ENCODE data around the gene ERBB4. TPM values are rescaled to one million over a fixed set of nuclear protein-coding genes. Genes with fewer than 3 reads are reported as not detected.

Gene ERBB4
- total RNA-seq, 4 donors from 2014 or later = 0.09 to 0.67 TPM; not detected in 2

DNA sequence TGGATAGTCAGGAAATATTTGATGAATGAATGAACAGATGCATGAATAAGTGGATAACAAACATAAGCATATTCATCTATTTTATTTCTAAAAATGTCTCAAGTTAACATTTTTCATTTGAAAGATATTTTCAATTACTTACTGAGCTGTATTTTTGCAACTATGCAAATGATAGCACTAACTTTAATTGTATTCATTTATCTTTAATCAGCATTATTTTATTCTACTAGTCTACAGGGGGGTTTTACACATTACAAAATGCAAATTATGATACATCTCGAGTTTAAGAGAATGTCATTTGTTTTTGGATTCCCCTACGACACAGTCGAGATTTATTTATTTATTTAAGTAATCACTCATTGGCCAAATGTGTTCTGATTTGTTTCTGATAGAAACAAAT, 530.6 kb downstream of the ERBB4 start:
- Histone ChIP-seq H3K27ac (no peak overlapping the region), H3K4me3 (no peak overlapping the region), H3K36me3 (no peaks in the 10 kb centered on the region), H3K9me3 (no peaks in the 10 kb centered on the region), H3K27me3 (no peaks in the 10 kb centered on the region), H3K4me1 (no peaks in the 10 kb centered on the region)
- no peak for DNase-seq
- TF ChIP-seq, protein P1, sequence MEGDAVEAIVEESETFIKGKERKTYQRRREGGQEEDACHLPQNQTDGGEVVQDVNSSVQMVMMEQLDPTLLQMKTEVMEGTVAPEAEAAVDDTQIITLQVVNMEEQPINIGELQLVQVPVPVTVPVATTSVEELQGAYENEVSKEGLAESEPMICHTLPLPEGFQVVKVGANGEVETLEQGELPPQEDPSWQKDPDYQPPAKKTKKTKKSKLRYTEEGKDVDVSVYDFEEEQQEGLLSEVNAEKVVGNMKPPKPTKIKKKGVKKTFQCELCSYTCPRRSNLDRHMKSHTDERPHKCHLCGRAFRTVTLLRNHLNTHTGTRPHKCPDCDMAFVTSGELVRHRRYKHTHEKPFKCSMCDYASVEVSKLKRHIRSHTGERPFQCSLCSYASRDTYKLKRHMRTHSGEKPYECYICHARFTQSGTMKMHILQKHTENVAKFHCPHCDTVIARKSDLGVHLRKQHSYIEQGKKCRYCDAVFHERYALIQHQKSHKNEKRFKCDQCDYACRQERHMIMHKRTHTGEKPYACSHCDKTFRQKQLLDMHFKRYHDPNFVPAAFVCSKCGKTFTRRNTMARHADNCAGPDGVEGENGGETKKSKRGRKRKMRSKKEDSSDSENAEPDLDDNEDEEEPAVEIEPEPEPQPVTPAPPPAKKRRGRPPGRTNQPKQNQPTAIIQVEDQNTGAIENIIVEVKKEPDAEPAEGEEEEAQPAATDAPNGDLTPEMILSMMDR (IDR thresholded peaks at IDR 0.05) = no peak
- TF ChIP-seq POLR2A (IDR thresholded peaks at IDR 0.05) = no peak

DNA sequence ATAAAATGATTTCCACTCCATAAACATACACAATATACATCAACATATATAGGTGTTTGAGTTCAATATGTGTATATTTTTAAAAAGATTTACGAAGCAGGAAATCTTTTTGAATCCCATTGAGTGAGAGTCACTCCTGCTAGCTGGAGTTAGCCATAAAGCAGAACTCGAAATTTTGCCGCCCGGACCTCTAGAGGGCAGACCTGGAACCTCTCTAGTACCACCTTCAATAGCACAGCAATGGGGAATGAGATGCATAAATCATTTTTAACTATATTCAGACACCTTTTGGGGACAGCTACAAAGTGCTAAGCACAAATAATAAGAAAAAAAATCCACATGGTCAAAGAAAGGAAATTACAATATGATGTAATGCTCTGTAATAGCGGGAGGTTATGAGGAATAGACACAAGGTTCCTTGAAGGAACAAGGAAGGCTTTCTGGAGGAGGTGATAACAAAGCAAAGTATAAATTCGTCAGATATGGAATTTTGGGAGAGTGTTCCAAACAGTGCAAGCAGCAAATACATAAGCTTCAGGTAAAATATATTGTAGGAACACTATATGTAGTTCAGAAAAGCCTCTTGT, 533.4 kb downstream of the ERBB4 start:
- no peaks in the 10 kb centered on the region for H3K27me3 ChIP-seq
- no peaks in the 10 kb centered on the region for H3K9me3 ChIP-seq
- no peaks in the 10 kb centered on the region for H3K36me3 ChIP-seq
- TF ChIP-seq POLR2A (IDR thresholded peaks at IDR 0.05) = no peak
- TF ChIP-seq, protein P1 (IDR thresholded peaks at IDR 0.05) = peak in 1 of 6 experiments; percentile 15
- no peaks in the 10 kb centered on the region for H3K4me1 ChIP-seq
- H3K27ac ChIP-seq = no peak overlapping the region
- no peak for DNase-seq
- no peak overlapping the region for H3K4me3 ChIP-seq

DNA sequence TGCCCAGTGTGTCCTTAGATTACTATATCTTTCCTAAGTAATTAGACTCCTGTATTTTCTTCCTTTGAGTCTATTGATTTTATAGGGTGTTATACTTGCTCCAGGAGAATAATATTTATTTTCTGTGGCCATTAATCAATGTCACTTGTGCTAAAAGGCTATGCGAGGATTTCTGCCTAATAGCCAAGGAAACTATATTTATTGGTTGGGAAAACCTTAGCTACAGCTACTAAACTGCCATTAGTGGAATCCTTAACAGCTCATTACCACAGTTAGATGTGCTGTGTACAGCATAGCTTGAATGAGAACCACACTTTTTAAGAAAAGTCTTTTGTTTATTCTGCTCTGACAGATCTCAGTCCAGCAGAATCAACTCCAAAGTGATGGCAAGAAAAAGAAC, 537.3 kb downstream of the ERBB4 start:
- Histone ChIP-seq H3K36me3 (no peaks in the 10 kb centered on the region), H3K27ac (no peak overlapping the region), H3K27me3 (no peaks in the 10 kb centered on the region), H3K4me3 (no peak overlapping the region), H3K4me1 (no peaks in the 10 kb centered on the region), H3K9me3 (no peaks in the 10 kb centered on the region)
- TF ChIP-seq, protein P1 (IDR thresholded peaks at IDR 0.05) = no peak
- no peak for TF ChIP-seq POLR2A (IDR thresholded peaks at IDR 0.05)
- no peak for DNase-seq

DNA sequence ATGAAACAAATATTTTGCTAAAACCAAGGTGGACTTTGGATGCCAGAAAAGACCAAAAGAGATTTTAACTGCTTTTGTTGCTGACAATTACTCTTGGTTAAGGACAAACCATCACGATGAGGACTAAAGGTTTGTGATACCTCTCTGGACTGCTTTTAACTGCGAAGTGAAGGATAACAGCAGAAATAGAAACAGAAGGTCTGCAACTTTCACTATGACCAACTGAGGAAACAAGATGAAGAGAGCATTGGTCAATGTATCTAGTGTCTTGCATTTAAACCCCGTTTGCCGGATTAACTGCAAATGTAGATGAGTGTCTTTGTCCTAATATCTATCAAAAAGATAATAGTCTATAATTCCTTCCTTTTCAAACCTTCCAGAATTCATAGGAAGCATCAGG, 541.7 kb downstream of the ERBB4 start:
- no peaks in the 10 kb centered on the region for H3K9me3 ChIP-seq

DNA sequence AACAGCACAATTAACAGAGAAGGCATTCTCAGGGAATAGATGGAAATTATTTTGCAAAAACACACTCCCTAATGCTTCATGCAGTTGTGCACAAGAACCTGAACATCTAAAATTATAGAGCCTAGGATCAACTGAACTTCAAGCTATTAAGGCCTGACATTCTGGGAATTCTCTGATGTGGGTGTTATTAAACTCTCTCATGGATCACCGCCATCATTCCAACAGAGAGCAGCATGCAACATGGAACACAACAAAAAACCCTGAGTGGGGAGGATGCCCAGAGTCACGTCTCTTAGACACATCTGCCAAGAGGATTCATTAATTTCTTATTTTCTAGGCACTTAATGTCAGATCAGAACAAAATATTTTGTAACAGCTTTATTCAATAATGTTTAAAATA, 543.8 kb downstream of the ERBB4 start:
- Histone ChIP-seq H3K9me3 (no peaks in the 10 kb centered on the region), H3K4me1 (no peaks in the 10 kb centered on the region), H3K27me3 (no peaks in the 10 kb centered on the region), H3K27ac (no peak overlapping the region), H3K4me3 (no peak overlapping the region), H3K36me3 (no peaks in the 10 kb centered on the region)
- no peak for DNase-seq
- TF ChIP-seq POLR2A (IDR thresholded peaks at IDR 0.05) = no peak
- TF ChIP-seq, protein P1 (IDR thresholded peaks at IDR 0.05) = no peak

More for the DNA sequence above, 541.7 kb downstream of the ERBB4 start:
- H3K36me3 ChIP-seq = no peaks in the 10 kb centered on the region
- no peaks in the 10 kb centered on the region for H3K4me1 ChIP-seq
- no peak overlapping the region for H3K27ac ChIP-seq
- no peak for DNase-seq
- no peaks in the 10 kb centered on the region for H3K27me3 ChIP-seq
- no peak overlapping the region for H3K4me3 ChIP-seq
- TF ChIP-seq POLR2A (IDR thresholded peaks at IDR 0.05) = no peak
- TF ChIP-seq, protein P1 (IDR thresholded peaks at IDR 0.05) = no peak

DNA sequence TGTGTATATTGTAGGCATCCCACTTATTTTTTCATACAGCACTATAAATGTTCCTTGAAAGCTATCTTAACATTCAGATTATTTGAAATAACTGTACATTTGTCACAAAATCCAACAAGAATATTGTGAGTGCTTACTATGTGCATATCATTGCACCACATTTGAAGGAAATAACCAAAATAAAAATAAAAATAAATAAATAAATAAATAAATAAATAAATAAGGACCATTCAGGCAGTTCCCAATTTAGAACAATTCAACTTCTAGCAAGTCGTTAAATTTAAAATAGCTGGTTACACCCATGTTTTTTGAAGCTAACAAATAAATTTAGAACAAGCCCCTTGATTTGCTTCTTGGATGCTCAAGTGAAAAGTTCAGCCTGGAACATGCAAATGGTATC, 548.3 kb downstream of the ERBB4 start:
- H3K36me3 ChIP-seq = no peaks in the 10 kb centered on the region
- H3K9me3 ChIP-seq = no peaks in the 10 kb centered on the region
- DNase-seq = no peak
- H3K27me3 ChIP-seq = no peaks in the 10 kb centered on the region
- H3K4me3 ChIP-seq = no peak overlapping the region
- no peak for TF ChIP-seq POLR2A (IDR thresholded peaks at IDR 0.05)
- TF ChIP-seq, protein P1 (IDR thresholded peaks at IDR 0.05) = no peak
- H3K27ac ChIP-seq = no peak overlapping the region
- H3K4me1 ChIP-seq = no peaks in the 10 kb centered on the region

All from Peyer's patch (tissue), 4 donors.